Endothelial cell of umbilical vein (primary cell): ENCODE measurements around the gene UPF2. TPM values are rescaled to one million over a fixed set of nuclear protein-coding genes. Genes with fewer than 3 reads are reported as not detected.

Experiments
- BruUV-seq: library from RNA; stranded (reverse); fragments of 400-500 nt; replicated peaks from 2 replicates; lab custom pipeline; 2021; lab: Mats Ljungman, UMichigan
- CTCF ChIA-PET: fragments of 300-600, 350-600 bp; sonication (Branson Sonifier 250); formaldehyde crosslinking; loops from one replicate; lab custom pipeline; 2021; ENCODE audit warnings: antibody characterized with exemption, inconsistent platforms; lab: Charles Lee
- POLR2A ChIA-PET: fragments of 300-600, 350-600 bp; sonication (Branson Sonifier 250); formaldehyde crosslinking; loops from one replicate; lab custom pipeline; 2021; ENCODE audit warnings: antibody characterized with exemption, inconsistent platforms; lab: Charles Lee
- DNase-seq: peaks from one replicate; pipeline ENCODE4 v3.0.0-alpha.2; 2011; ENCODE audit warnings: low read depth, low spot score
- FAIRE-seq: peaks from 2 replicates; lab custom pipeline; 2011; peaks lifted over from hg19 to GRCh38; lab: Jason Lieb, UNC
- H2AFZ ChIP-seq: 2 replicates; pipeline ENCODE4 v1.6.0; 2012; ENCODE audit warnings: low read depth, low read length, control low read depth, inconsistent platforms
- H3K27ac ChIP-seq: 2 replicates; pipeline ENCODE4 v1.5.1; 2011; ENCODE audit warnings: low read depth, mild to moderate bottlenecking, control low read depth, low read length, moderate library complexity; ENCODE audit not compliant: insufficient read depth
- H3K27me3 ChIP-seq, 2 experiments: 2 replicates each; pipeline versions ENCODE4 v1.6.0 to v1.6.1; 2011; ENCODE audit warnings: low read length in 2 of 2, mixed read lengths in 1 of 2; ENCODE audit not compliant: control insufficient read depth in 2 of 2, insufficient read depth in 2 of 2
- H3K36me3 ChIP-seq, 2 experiments: 2 replicates in 1 of 2; 3 replicates in 1 of 2; pipeline ENCODE4 v1.5.1; 2011; ENCODE audit warnings: low read length in 2 of 2, mild to moderate bottlenecking in 1 of 2, moderate library complexity in 1 of 2; ENCODE audit not compliant: control insufficient read depth in 2 of 2, insufficient read depth in 2 of 2; ENCODE audit errors: extremely low read depth in 1 of 2
- H3K4me1 ChIP-seq: 3 replicates; pipeline ENCODE4 v1.5.1; 2011; ENCODE audit warnings: mild to moderate bottlenecking, low read length; ENCODE audit not compliant: control insufficient read depth, insufficient read depth; ENCODE audit errors: extremely low read depth
- H3K4me2 ChIP-seq: 2 replicates; pipeline ENCODE4 v1.6.1; 2011; ENCODE audit warnings: low read length, control low read depth, mixed read lengths; ENCODE audit not compliant: insufficient read depth
- H3K4me3 ChIP-seq, 3 experiments: fragments of 200-600 bp in 1 of 3; sonication (generic), shearing (Covaris generic) in 1 of 3; replicated peaks in 1 of 3; 2 replicates each; pipeline ENCODE4 v1.5.1; 2011 to 2016; ENCODE audit warnings: control low read depth in 3 of 3, low read length in 3 of 3, mild to moderate bottlenecking in 2 of 3, inconsistent platforms in 1 of 3, low read depth in 1 of 3, moderate library complexity in 1 of 3; ENCODE audit not compliant: insufficient read depth in 1 of 3
- H3K79me2 ChIP-seq: 2 replicates; pipeline ENCODE4 v1.6.0; 2012; ENCODE audit warnings: low read length, inconsistent platforms; ENCODE audit not compliant: control insufficient read depth, insufficient read depth
- H3K9ac ChIP-seq: replicated peaks from 2 replicates; pipeline ENCODE3; 2011; ENCODE audit warnings: low read length, control low read depth; ENCODE audit not compliant: insufficient read depth; ENCODE audit errors: extremely low read depth
- H3K9me1 ChIP-seq: replicated peaks from 3 replicates; pipeline ENCODE4 v1.6.0; 2011; ENCODE audit warnings: mild to moderate bottlenecking, low read length; ENCODE audit not compliant: control insufficient read depth, insufficient read depth; ENCODE audit errors: extremely low read depth
- H3K9me3 ChIP-seq: replicated peaks from 2 replicates; pipeline ENCODE4 v1.5.1; 2012; ENCODE audit warnings: low read length, inconsistent platforms; ENCODE audit not compliant: control insufficient read depth, insufficient read depth
- H4K20me1 ChIP-seq: replicated peaks from 2 replicates; pipeline ENCODE3; 2011; ENCODE audit warnings: mild to moderate bottlenecking, low read length; ENCODE audit not compliant: control insufficient read depth, insufficient read depth; ENCODE audit errors: extremely low read depth
- CTCF ChIP-seq, 2 donors: IDR thresholded peaks; 1 replicate in 1 of 2; 2 replicates in 1 of 2; pipeline ENCODE4 v1.5.1; 2011; ENCODE audit warnings: low read length in 2 of 2, mild to moderate bottlenecking in 2 of 2, moderate library complexity in 2 of 2, control low read depth in 1 of 2, inconsistent platforms in 1 of 2, low read depth in 1 of 2; ENCODE audit not compliant: insufficient read depth in 1 of 2; ENCODE audit errors: extremely low read depth in 1 of 2
- EZH2 ChIP-seq: IDR thresholded peaks from 2 replicates; pipeline ENCODE4 v1.6.1; 2012; ENCODE audit warnings: borderline replicate concordance, low read depth, mild to moderate bottlenecking, moderate library complexity, low read length, inconsistent platforms; ENCODE audit not compliant: severe bottlenecking
- FOS ChIP-seq: IDR thresholded peaks from 2 replicates; pipeline ENCODE4 v1.6.1; 2011; ENCODE audit warnings: mild to moderate bottlenecking, low read length, moderate library complexity, borderline replicate concordance; ENCODE audit not compliant: insufficient read depth
- GATA2 ChIP-seq: IDR thresholded peaks from 2 replicates; pipeline ENCODE4 v1.7.0; 2011; ENCODE audit warnings: low read depth, mild to moderate bottlenecking, moderate library complexity, mixed read lengths, low read length; ENCODE audit not compliant: insufficient read length, insufficient read depth
- JUN ChIP-seq: IDR thresholded peaks from 2 replicates; pipeline ENCODE4 v1.6.1; 2011; ENCODE audit warnings: borderline replicate concordance, low read depth; ENCODE audit not compliant: insufficient read length, insufficient read depth
- MAX ChIP-seq: IDR thresholded peaks from 2 replicates; pipeline ENCODE4 v1.6.1; 2011; ENCODE audit not compliant: insufficient read depth, insufficient read length
- MYC ChIP-seq: IDR thresholded peaks from one replicate; pipeline ENCODE4 v1.6.1; 2011; ENCODE audit warnings: mild to moderate bottlenecking, low read depth, low read length
- POLR2A ChIP-seq: IDR thresholded peaks from 2 replicates; pipeline ENCODE4 v1.6.1; 2012; ENCODE audit warnings: low read depth, mild to moderate bottlenecking, control low read depth, low read length
- POLR2AphosphoS5 ChIP-seq: IDR thresholded peaks from 2 replicates; pipeline ENCODE4 v1.6.1; 2012; ENCODE audit warnings: low read depth, mild to moderate bottlenecking, control low read depth, low read length, moderate library complexity; ENCODE audit not compliant: insufficient read depth
- dilution Hi-C: fragments of 300-500 bp; cut with MboI; formaldehyde crosslinking; loops from one replicate; pipeline ENCODE4 v1.15.0; 2019; ENCODE audit warnings: low sequenced_read_pairs; ENCODE audit not compliant: extremely low pct_ligation_motif_present
- intact Hi-C: fragments of 100-400 bp; cut with micrococcal nuclease; formaldehyde crosslinking; loops from one replicate; pipeline ENCODE4 v1.10.0; 2022
- polyA plus RNA-seq, 4 experiments: library from polyadenylated mRNA; depleted of rRNA in 3 of 4; stranded (reverse) in 3 of 4; unstranded in 1 of 4; fragments of >200 nt; gene quantifications; 2 replicates each; pipeline versions ENCODE4 v1.2.1 to v1.2.3, GENCODE V29; 2011 to 2012; ENCODE audit warnings: missing spikeins in 1 of 4
- total RNA-seq: library from RNA; stranded (reverse); gene quantifications from 2 replicates; pipeline ENCODE4 v1.2.3, GENCODE V29; 2021

Gene UPF2
- total and polyA plus RNA-seq, 2 donors (not counting 3 experiments of a cell fraction or from before 2014, with no cell fraction given): 4.8 to 27.7 TPM

GRCh38 chr10:11895598-11895997, 147.0 kb downstream of the UPF2 start:
- H3K9ac ChIP-seq: no peak overlapping the region
- no peak overlapping the region for H2AFZ ChIP-seq
- H3K27me3 ChIP-seq: no peaks in the 10 kb centered on the region
- H3K79me2 ChIP-seq: no peaks in the 10 kb centered on the region
- H3K4me3 ChIP-seq: no peak overlapping the region
- no TSS peak for BruUV-seq
- ChIA-PET POLR2A (no interaction called here), CTCF (interaction anchor here (1.1 kb wide), 1 partner anchor 33 kb away, joined by 3 read pairs; no protein-coding TSS in a partner anchor)
- no peaks in the 10 kb centered on the region for H4K20me1 ChIP-seq
- no peaks in the 10 kb centered on the region for H3K9me3 ChIP-seq
- intact Hi-C loops: no loop called here
- no peaks in the 10 kb centered on the region for H3K4me1 ChIP-seq
- FAIRE-seq (no peak), DNase-seq (no peak)
- dilution Hi-C loops: no loop called here
- no peaks in the 10 kb centered on the region for H3K9me1 ChIP-seq
- no peaks in the 10 kb centered on the region for H3K36me3 ChIP-seq
- H3K4me2 ChIP-seq: no peak overlapping the region
- H3K27ac ChIP-seq: no peak overlapping the region
- TF ChIP-seq POLR2A: no peak
- TF ChIP-seq JUN: no peak
- no peak for TF ChIP-seq EZH2
- no peak for TF ChIP-seq FOS
- TF ChIP-seq MAX: no peak

GRCh38 chr10:11895108-11895466, 147.5 kb downstream of the UPF2 start:
- no peaks in the 10 kb centered on the region for H3K36me3 ChIP-seq
- H3K4me2 ChIP-seq: no peak overlapping the region
- H3K27ac ChIP-seq: no peak overlapping the region
- no peak overlapping the region for H3K4me3 ChIP-seq
- H3K79me2 ChIP-seq: no peaks in the 10 kb centered on the region
- H2AFZ ChIP-seq: no peak overlapping the region
- no peaks in the 10 kb centered on the region for H3K27me3 ChIP-seq
- no peak for DNase-seq
- no peaks in the 10 kb centered on the region for H3K9me1 ChIP-seq
- intact Hi-C loops (no loop called here), dilution Hi-C loops (no loop called here)
- no TSS peak for BruUV-seq
- no peaks in the 10 kb centered on the region for H3K4me1 ChIP-seq
- no peaks in the 10 kb centered on the region for H4K20me1 ChIP-seq
- no peak overlapping the region for H3K9ac ChIP-seq
- ChIA-PET CTCF (no interaction called here), POLR2A (no interaction called here)
- no peaks in the 10 kb centered on the region for H3K9me3 ChIP-seq
- TF ChIP-seq POLR2A (no peak), JUN (no peak), MAX (no peak), MYC (no peak), POLR2AphosphoS5 (no peak), EZH2 (no peak), FOS (no peak), CTCF (IDR thresholded peaks at IDR 0.05; ENCODE audit: extremely low read depth in 1 of 2, insufficient read depth in 1 of 2, low read depth in 1 of 2, low read length in 2 of 2) (no peak), GATA2 (no peak)
- no peak for FAIRE-seq
